AG04450 (cell line): ENCODE measurements around the gene TOX2. TPM values are rescaled to one million over a fixed set of nuclear protein-coding genes. Genes with fewer than 3 reads are reported as not detected.
"Not testable (repeated sequence)": the region's sequence is repeated elsewhere in the genome, so short reads cannot be mapped to it uniquely, and the experiment has no call there.

ENCODE experiments used
- CTCF ChIA-PET: fragments of 300-600, 350-600 bp; formaldehyde crosslinking; extraction: SDS; loops from one replicate; lab custom pipeline; 2022; ENCODE audit warnings: antibody characterized with exemption, inconsistent platforms; lab: Charles Lee
- POLR2A ChIA-PET: fragments of 350-600 bp; formaldehyde crosslinking; extraction: SDS; loops from one replicate; lab custom pipeline; 2021; ENCODE audit warnings: antibody characterized with exemption, inconsistent platforms; lab: Yijun Ruan, JAX
- DNase-seq: peaks from one replicate; pipeline ENCODE4 v3.0.0-alpha.2; 2011; ENCODE audit warnings: low read depth, low spot score
- H3K27ac ChIP-seq: one replicate; pipeline ENCODE4 v1.5.1; 2012; ENCODE audit warnings: low read depth, low read length, control low read depth
- H3K27me3 ChIP-seq: one replicate; pipeline ENCODE4 v1.6.0; 2012; ENCODE audit warnings: low read length; ENCODE audit not compliant: control insufficient read depth, insufficient read depth
- H3K4me3 ChIP-seq: 2 replicates; pipeline ENCODE4 v1.5.1; 2011; ENCODE audit warnings: mild to moderate bottlenecking, low read depth, low read length, control low read depth
- H3K9me3 ChIP-seq: 2 replicates; pipeline ENCODE4 v1.5.1; 2012; ENCODE audit warnings: low read length; ENCODE audit not compliant: control insufficient read depth, insufficient read depth
- CTCF ChIP-seq: IDR thresholded peaks from 2 replicates; pipeline ENCODE4 v1.5.1; 2011; ENCODE audit warnings: low read depth, low read length, control low read depth, inconsistent platforms
- polyA plus RNA-seq: library from polyadenylated mRNA; depleted of rRNA; stranded (reverse); fragments of >200 nt; gene quantifications from 2 replicates; pipeline ENCODE4 v1.2.3, GENCODE V29; 2011

The TOX2 gene
- polyA plus RNA-seq, 1 experiment = 10.6 TPM

DNA sequence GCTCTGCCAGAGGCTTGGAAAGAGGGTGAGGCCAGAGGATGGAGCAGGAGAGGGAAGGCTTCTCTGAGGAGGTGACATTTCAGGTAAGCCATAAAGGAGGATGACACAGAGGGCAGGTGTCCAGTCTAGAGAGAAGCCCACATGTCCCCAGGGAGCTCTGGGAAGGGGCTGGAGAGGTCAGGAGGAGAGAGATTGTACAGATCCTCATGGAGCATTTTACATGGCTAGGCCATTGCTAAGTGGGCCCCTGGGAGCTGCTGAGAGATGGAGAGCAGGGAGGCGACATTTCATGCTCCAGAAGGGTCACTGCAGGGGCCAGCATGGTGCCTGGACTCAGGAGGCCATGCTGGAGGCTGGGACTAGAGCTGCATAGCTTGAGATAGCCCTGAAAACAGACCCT, 124.5 kb downstream of the TOX2 start:
- Histone ChIP-seq H3K27me3 (no peaks in the 10 kb centered on the region), H3K4me3 (no peak overlapping the region), H3K27ac (no peak overlapping the region), H3K9me3 (peaks cover under 1% of the 10 kb centered on the region; the same call in 1 of the 2 replicates)
- ChIA-PET POLR2A (no interaction called here), CTCF (no interaction called here)
- no peak for TF ChIP-seq CTCF
- DNase-seq = no peak

GRCh38 chr20:44039741-44040140, 125.1 kb downstream of the TOX2 start:
- no peak overlapping the region for H3K27ac ChIP-seq
- no peaks in the 10 kb centered on the region; the same call in 1 of the 2 replicates for H3K9me3 ChIP-seq
- TF ChIP-seq CTCF = no peak
- CTCF ChIA-PET = no interaction called here
- no peak for DNase-seq
- POLR2A ChIA-PET = no interaction called here
- no peak overlapping the region for H3K4me3 ChIP-seq
- H3K27me3 ChIP-seq = no peaks in the 10 kb centered on the region

- Histone ChIP-seq H3K9me3 (no peaks in the 10 kb centered on the region), H3K27me3 (no peaks in the 10 kb centered on the region), H3K4me3 (no peak overlapping the region), H3K27ac (no peak overlapping the region)
- ChIA-PET POLR2A (no interaction called here), CTCF (no interaction called here)
- no peak for TF ChIP-seq CTCF
- no peak for DNase-seq
These were observed 125.7 kb downstream of the TOX2 start for GRCh38 chr20:44040202-44040915.

- TF ChIP-seq CTCF = peak; percentile 10; the same call in 1 of the 2 replicates
- no peak for DNase-seq
- ChIA-PET CTCF (no interaction called here), POLR2A (no interaction called here)
- no peak overlapping the region for H3K4me3 ChIP-seq
- no peak overlapping the region for H3K27ac ChIP-seq
- no peaks in the 10 kb centered on the region for H3K27me3 ChIP-seq
- no peaks in the 10 kb centered on the region for H3K9me3 ChIP-seq
These were observed 126.3 kb downstream of the TOX2 start for GRCh38 chr20:44041001-44041400.

DNA sequence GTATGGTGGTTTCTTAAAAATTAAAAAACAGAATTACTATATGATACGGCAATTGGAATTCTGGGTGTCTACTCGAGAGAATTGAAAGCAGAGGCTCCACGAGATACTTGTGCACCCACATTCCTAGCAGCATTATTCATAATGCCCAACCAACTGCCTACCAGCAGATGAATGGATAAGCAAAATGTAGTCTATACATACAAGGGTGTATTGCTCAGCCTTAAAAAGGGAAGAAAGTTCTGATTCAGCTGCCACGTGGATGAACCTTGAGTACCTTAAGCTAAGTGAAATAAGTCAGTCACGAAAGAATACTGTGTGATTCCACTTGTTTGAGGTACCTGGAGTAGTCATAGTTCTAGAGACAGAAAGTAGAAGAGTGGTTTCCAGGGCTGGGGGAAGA, 130.1 kb downstream of the TOX2 start:
- not testable (repeated sequence) for H3K4me3 ChIP-seq

More for the DNA sequence above, 130.1 kb downstream of the TOX2 start:
- DNase-seq, H3K9me3 ChIP-seq, POLR2A ChIA-PET, H3K27ac ChIP-seq, CTCF ChIA-PET, H3K27me3 ChIP-seq: not testable (repeated sequence)
